ENCODE results near the gene KCNJ4. TPM values are rescaled to one million over a fixed set of nuclear protein-coding genes. Genes with fewer than 3 reads are reported as not detected.

KCNJ4 gene
- total RNA-seq, 2 experiments from 2014 or later = not detected

GRCh38 chr22:38416621-38417251 is 38.3 kb downstream of the KCNJ4 start:
- no peaks in the 10 kb centered on the region for H3K36me3 ChIP-seq (ENCODE audit: insufficient read depth, low read length)
- BruUV-seq (replicated peaks) = no TSS peak
- POLR2A ChIA-PET = interaction anchor here (0.6 kb wide), 1 partner anchor 515 kb away, joined by 4 read pairs; no protein-coding TSS in a partner anchor
- CTCF ChIA-PET (ENCODE audit: unreplicated experiment) = no interaction called here
- H3K9me2 ChIP-seq (ENCODE audit: insufficient read depth, low read length) = no peaks in the 10 kb centered on the region
- no peaks in the 10 kb centered on the region for H3K79me2 ChIP-seq (ENCODE audit: insufficient read depth, low read depth, low read length)
- intact Hi-C loops (cut with micrococcal nuclease; ENCODE audit: unreplicated experiment) = no loop called here
- no peak overlapping the region for H3K27ac ChIP-seq (ENCODE audit: low read depth, low read length, poor library complexity, severe bottlenecking)
- H2AFZ ChIP-seq (ENCODE audit: low read length) = no peak overlapping the region
- H3K9me3 ChIP-seq (ENCODE audit: low read length) = no peaks in the 10 kb centered on the region
- TF ChIP-seq CTCF (conservative IDR thresholded peaks at IDR 0.05; ENCODE audit: low read length) = no peak
- no peak for TF ChIP-seq EZH2phosphoT487 (IDR thresholded peaks at IDR 0.05; ENCODE audit: borderline replicate concordance, low read depth, low read length)
- no peaks in the 10 kb centered on the region for H3K4me1 ChIP-seq (ENCODE audit: insufficient read depth, low read length, poor library complexity, severe bottlenecking)
- no peak for DNase-seq (ENCODE audit: low spot score)
- no peak overlapping the region for H3K4me3 ChIP-seq (ENCODE audit: low read depth, low read length, poor library complexity, severe bottlenecking)
- no peak overlapping the region for H3K4me2 ChIP-seq (ENCODE audit: low read length)
- no peaks in the 10 kb centered on the region for H4K20me1 ChIP-seq (ENCODE audit: insufficient read depth, low read length)

- Histone ChIP-seq H3K9me3 (ENCODE audit: low read length) (no peaks in the 10 kb centered on the region), H3K27ac (ENCODE audit: low read depth, low read length, poor library complexity, severe bottlenecking) (no peak overlapping the region), H3K4me3 (ENCODE audit: low read depth, low read length, poor library complexity, severe bottlenecking) (no peak overlapping the region), H3K79me2 (ENCODE audit: insufficient read depth, low read depth, low read length) (no peaks in the 10 kb centered on the region), H3K4me1 (ENCODE audit: insufficient read depth, low read length, poor library complexity, severe bottlenecking) (no peaks in the 10 kb centered on the region), H4K20me1 (ENCODE audit: insufficient read depth, low read length) (no peaks in the 10 kb centered on the region), H3K36me3 (ENCODE audit: insufficient read depth, low read length) (no peaks in the 10 kb centered on the region), H3K9me2 (ENCODE audit: insufficient read depth, low read length) (no peaks in the 10 kb centered on the region), H3K4me2 (ENCODE audit: low read length) (no peak overlapping the region), H2AFZ (ENCODE audit: low read length) (no peak overlapping the region)
- ChIA-PET POLR2A (no interaction called here), CTCF (ENCODE audit: unreplicated experiment) (no interaction called here)
- BruUV-seq (replicated peaks) = no TSS peak
- intact Hi-C loops (cut with micrococcal nuclease; ENCODE audit: unreplicated experiment) = no loop called here
- TF ChIP-seq EZH2phosphoT487 (IDR thresholded peaks at IDR 0.05; ENCODE audit: borderline replicate concordance, low read depth, low read length) (no peak), CTCF (conservative IDR thresholded peaks at IDR 0.05; ENCODE audit: low read length) (no peak)
- DNase-seq (ENCODE audit: low spot score) = no peak
These were observed 39.3 kb downstream of the KCNJ4 start for GRCh38 chr22:38415561-38416321.

- no TSS peak for BruUV-seq (replicated peaks)
- Histone ChIP-seq H3K4me3 (ENCODE audit: low read depth, low read length, poor library complexity, severe bottlenecking) (no peak overlapping the region), H2AFZ (ENCODE audit: low read length) (no peak overlapping the region), H3K4me2 (ENCODE audit: low read length) (no peak overlapping the region), H4K20me1 (ENCODE audit: insufficient read depth, low read length) (no peaks in the 10 kb centered on the region), H3K9me3 (ENCODE audit: low read length) (no peaks in the 10 kb centered on the region), H3K36me3 (ENCODE audit: insufficient read depth, low read length) (no peaks in the 10 kb centered on the region), H3K4me1 (ENCODE audit: insufficient read depth, low read length, poor library complexity, severe bottlenecking) (no peaks in the 10 kb centered on the region), H3K9me2 (ENCODE audit: insufficient read depth, low read length) (no peaks in the 10 kb centered on the region), H3K27ac (ENCODE audit: low read depth, low read length, poor library complexity, severe bottlenecking) (no peak overlapping the region), H3K79me2 (ENCODE audit: insufficient read depth, low read depth, low read length) (no peaks in the 10 kb centered on the region)
- ChIA-PET POLR2A (no interaction called here), CTCF (ENCODE audit: unreplicated experiment) (no interaction called here)
- no peak for TF ChIP-seq EZH2phosphoT487 (IDR thresholded peaks at IDR 0.05; ENCODE audit: borderline replicate concordance, low read depth, low read length)
- TF ChIP-seq CTCF (conservative IDR thresholded peaks at IDR 0.05; ENCODE audit: low read length) = no peak
- no peak for DNase-seq (ENCODE audit: low spot score)
- intact Hi-C loops (cut with micrococcal nuclease; ENCODE audit: unreplicated experiment) = no loop called here
These were observed 40.0 kb downstream of the KCNJ4 start for GRCh38 chr22:38415046-38415445.

All from OCI-LY7 (cell line).